Mucosa of descending colon (tissue), 3 donors: ENCODE results near the gene FOSL2. TPM values are rescaled to one million over a fixed set of nuclear protein-coding genes. Genes with fewer than 3 reads are reported as not detected.

ENCODE experiments used
- ATAC-seq: fragments of 200-7000 bp; cut with Tn5 transposase; one replicate; pipeline ENCODE4 v1.9.1; 2020; ENCODE audit warnings: mild to moderate bottlenecking, moderate library complexity
- DNase-seq, 3 donors: peaks; one replicate each; pipeline ENCODE4 v3.0.0-alpha.2; 2020
- H3K36me3 ChIP-seq: fragments of 200-600 bp; one replicate; pipeline ENCODE4 v1.8.0; 2021; ENCODE audit warnings: low read depth, mild to moderate bottlenecking
- H3K4me1 ChIP-seq: fragments of 200-600 bp; one replicate; pipeline ENCODE4 v1.8.0; 2021; ENCODE audit warnings: low read depth, mild to moderate bottlenecking
- H3K4me3 ChIP-seq: fragments of 200-600 bp; one replicate; pipeline ENCODE4 v1.8.0; 2021; ENCODE audit warnings: mild to moderate bottlenecking
- H3K9me3 ChIP-seq: fragments of 200-600 bp; one replicate; pipeline ENCODE4 v1.8.0; 2021; ENCODE audit warnings: mild to moderate bottlenecking
- intact Hi-C, 2 donors: fragments of 100-400 bp; cut with DNase I in 1 of 2; cut with micrococcal nuclease in 1 of 2; formaldehyde crosslinking; loops; one replicate each; pipeline versions ENCODE4 v1.11.0 to v1.11.1; 2022; cut with DNase I, micrococcal nuclease
- total RNA-seq, 3 donors: library from RNA; stranded (reverse); fragmentation: NEBNext Ultra II Directional in 2 of 3; extraction: Animal tissue kit (Norgen Biotek cat#: 25700) in 2 of 3; gene quantifications; one replicate each; pipeline versions ENCODE4 v1.2.1 to v1.2.4, GENCODE V29; 2021 to 2023
- TF ChIP-seq, protein P1 (sequence below): fragments of 200-600 bp; IDR thresholded peaks from one replicate; pipeline ENCODE4 v1.8.0; 2022; ENCODE audit warnings: antibody characterized with exemption, mild to moderate bottlenecking
- donor health status: DM: no; HTN: no; CAD: no; lungs with moderate emphysema.
- donor health status: DM: no; HTN: no; CAD: no.
- donor health status: DM: no; HTN: yes; CAD: no.

Gene FOSL2
- total RNA-seq, 3 donors from 2014 or later, result 160 to 166 (median 162) TPM

DNA sequence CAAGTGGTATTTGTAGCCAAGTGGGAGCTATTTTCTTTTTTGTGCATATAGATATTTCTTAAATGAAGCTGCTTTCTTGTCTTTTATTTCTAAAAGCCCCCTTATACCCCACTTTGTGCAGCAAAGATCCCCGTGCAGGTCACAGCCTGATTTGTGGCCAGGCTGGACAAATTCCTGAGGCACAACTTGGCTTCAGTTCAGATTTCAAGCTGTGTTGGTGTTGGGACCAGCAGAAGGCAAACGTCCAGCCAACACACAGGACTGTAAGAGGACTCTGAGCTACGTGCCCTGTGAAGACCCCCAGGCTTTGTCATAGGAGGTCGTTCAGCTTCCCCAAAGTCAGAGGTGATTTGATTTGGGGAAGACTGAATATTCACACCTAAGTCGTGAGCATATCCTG lies 21.9 kb downstream of the FOSL2 start:
- Histone ChIP-seq H3K4me1 (peaks cover 32% of the 10 kb centered on the region), H3K4me3 (no peak overlapping the region), H3K9me3 (no peaks in the 10 kb centered on the region), H3K36me3 (peaks cover 16% of the 10 kb centered on the region)
- TF ChIP-seq, protein P1, sequence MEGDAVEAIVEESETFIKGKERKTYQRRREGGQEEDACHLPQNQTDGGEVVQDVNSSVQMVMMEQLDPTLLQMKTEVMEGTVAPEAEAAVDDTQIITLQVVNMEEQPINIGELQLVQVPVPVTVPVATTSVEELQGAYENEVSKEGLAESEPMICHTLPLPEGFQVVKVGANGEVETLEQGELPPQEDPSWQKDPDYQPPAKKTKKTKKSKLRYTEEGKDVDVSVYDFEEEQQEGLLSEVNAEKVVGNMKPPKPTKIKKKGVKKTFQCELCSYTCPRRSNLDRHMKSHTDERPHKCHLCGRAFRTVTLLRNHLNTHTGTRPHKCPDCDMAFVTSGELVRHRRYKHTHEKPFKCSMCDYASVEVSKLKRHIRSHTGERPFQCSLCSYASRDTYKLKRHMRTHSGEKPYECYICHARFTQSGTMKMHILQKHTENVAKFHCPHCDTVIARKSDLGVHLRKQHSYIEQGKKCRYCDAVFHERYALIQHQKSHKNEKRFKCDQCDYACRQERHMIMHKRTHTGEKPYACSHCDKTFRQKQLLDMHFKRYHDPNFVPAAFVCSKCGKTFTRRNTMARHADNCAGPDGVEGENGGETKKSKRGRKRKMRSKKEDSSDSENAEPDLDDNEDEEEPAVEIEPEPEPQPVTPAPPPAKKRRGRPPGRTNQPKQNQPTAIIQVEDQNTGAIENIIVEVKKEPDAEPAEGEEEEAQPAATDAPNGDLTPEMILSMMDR, result no peak
- DNase-seq, result peak in 1 of 3 donors; percentile 21
- intact Hi-C loops, result no loop called here
- ATAC-seq, result no peak

DNA sequence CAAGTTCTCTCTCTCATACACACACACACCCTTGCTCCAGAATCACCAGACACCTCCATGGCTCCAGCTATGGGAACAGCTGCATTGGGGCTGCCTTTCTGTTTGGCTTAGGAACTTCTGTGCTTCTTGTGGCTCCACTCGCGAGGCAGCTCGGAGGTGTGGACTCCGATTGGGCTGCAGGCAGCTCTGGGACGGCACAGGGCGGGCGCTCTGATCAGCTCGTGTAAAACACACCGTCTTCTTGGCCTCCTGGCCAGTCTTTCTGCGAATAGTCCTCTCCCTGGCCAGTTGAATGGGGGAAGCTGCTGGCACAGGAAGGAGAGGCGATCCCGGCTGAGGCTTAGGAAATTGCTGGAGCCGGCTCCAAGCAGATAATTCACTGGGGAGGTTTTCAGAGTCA lies 22.4 kb downstream of the FOSL2 start:
- TF ChIP-seq, protein P1, result no peak
- intact Hi-C loops, result no loop called here
- Histone ChIP-seq H3K4me1 (peaks cover 28% of the 10 kb centered on the region), H3K9me3 (no peaks in the 10 kb centered on the region), H3K36me3 (peaks cover 16% of the 10 kb centered on the region), H3K4me3 (no peak overlapping the region)
- DNase-seq, result peak in 1 of 3 donors; percentile 26
- ATAC-seq, result no peak

DNA sequence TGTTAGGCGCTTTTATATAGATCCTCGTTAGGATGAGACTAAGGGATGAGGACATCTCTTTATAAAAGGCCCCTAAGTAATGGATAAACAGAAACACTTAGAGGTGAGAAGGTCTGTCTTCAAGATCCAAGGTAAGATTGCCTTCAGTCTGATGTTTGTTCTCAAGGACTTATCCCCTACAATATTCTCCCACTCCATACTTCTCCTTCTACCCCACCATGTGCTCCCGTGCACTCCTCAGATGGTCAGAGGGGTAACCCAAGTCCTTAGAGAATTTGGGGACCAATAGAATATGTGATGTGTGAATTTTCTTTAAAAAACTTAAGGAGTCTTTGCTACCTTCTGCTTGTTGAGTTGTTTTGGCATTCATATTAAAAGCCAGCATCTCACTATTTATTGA lies 23.1 kb downstream of the FOSL2 start:
- no peaks in the 10 kb centered on the region for H3K9me3 ChIP-seq
- intact Hi-C loops, result no loop called here
- no peak overlapping the region for H3K4me3 ChIP-seq
- DNase-seq (no peak), ATAC-seq (no peak)
- H3K4me1 ChIP-seq, result peaks cover 28% of the 10 kb centered on the region
- TF ChIP-seq, protein P1, result no peak
- H3K36me3 ChIP-seq, result peaks cover 16% of the 10 kb centered on the region

DNA sequence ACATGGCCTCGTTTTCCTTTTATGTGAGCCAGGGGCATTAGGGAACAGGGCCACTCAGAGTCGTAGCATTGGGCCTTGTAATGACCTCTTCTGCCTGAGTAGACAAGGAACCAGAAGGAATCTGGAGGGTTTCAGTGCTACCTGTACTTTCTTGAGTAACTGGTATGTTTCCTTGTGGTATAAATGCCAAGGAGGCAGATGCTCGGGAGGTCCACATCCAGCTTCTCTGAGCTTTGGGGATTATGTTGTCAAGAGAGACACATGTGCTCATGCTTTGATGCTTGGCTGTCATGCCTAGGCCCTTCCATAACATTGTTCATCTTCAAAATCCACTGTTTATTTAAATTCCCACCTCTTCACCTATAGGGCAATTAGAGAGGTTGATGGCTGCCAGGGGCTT lies 26.3 kb downstream of the FOSL2 start:
- ATAC-seq (no peak), DNase-seq (no peak)
- H3K9me3 ChIP-seq, result no peaks in the 10 kb centered on the region
- no peak overlapping the region for H3K4me3 ChIP-seq
- TF ChIP-seq, protein P1, result no peak
- no peaks in the 10 kb centered on the region for H3K36me3 ChIP-seq
- H3K4me1 ChIP-seq, result peaks cover 11% of the 10 kb centered on the region
- intact Hi-C loops, result no loop called here

DNA sequence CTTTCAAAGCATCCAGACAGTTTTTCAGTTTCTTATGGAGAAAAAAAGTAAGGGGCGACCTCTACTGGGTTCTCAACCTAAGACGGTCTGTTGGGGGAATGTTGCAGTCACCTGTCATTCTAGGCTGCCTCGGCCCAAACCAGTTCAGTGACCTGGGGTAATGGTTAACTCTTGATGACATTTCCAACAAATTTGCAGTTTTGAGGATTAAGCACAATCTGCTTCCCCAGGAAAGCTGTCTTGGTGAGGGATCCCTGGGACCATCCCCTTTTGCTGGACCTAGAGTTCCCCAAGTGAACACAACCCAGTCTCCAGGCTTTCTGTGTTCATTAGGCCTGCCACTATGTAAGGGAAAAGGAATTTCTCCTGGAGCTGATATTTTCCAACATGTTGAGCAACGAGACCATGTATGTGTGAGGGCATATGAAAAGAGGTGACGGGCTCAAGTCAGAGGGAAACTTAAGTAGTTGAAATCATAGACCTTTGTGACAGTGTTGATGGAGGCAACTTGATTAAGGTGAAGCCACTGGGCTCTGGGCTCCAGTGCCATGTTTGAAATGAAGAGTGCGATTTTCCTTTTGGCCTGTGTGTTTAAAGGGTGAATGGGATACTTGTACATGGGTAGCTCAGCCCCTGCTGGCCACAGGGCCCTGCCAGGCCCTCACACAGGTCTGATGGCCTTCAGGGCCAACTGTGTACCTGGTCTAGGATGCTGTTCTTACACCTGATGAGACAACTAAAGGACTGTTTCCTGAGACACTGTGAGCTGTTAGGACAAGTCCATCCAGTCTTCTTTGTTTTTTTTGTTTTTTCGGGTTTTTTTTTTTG lies 27.0 kb downstream of the FOSL2 start:
- ATAC-seq (peak; percentile 6), DNase-seq (no peak)
- intact Hi-C loops, result no loop called here
- Histone ChIP-seq H3K4me1 (peaks cover 11% of the 10 kb centered on the region), H3K9me3 (no peaks in the 10 kb centered on the region), H3K36me3 (no peaks in the 10 kb centered on the region), H3K4me3 (no peak overlapping the region)
- TF ChIP-seq, protein P1, result no peak
